GM10847 (cell line): ENCODE data around the gene HOPX.

Source experiments
- POLR2A ChIP-seq: IDR thresholded peaks from 2 replicates; pipeline ENCODE4 v1.6.1; 2011; ENCODE audit not compliant: insufficient read length; ENCODE audit errors: extremely low read depth

The HOPX gene, protein sequence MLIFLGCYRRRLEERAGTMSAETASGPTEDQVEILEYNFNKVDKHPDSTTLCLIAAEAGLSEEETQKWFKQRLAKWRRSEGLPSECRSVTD

DNA sequence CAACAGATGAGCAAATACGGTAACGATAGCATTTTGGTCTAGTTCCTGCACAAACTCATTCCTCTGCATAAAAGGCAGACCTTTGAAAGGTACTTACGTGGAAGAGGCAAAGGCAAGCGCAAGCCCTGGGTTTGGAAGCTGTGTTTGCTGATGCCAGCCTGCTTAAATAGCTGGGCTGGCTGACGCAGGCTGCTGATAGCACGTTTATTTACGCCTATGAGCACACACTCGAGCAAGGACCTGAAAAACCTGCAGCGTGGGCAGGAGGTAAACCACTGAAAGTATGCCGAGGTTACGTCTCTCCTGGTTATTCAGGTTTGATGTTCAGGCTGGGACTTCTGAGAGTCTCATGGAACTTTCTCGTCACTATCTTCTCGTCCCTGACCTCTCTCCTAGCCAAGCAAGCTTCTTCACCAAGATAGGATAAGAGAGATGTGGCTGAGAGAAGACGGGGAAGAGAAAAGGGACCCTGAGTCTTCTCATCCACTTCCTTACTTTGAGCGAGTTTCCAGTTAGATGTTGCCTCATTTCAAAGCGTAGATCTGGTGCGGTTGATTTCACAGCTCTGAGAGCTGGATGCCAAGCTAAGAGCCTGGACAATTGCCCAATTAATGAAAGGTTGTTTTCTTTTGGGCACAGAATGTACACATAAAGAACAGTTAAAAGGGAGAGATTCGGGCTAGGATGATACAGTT, at the start of gene HOPX:
Gene HOPX (minus strand): TSS at position 139 of the 695 bp plus-strand sequence. CDS start 23,480 bp downstream, outside the sequence.
- no peak for TF ChIP-seq POLR2A

DNA sequence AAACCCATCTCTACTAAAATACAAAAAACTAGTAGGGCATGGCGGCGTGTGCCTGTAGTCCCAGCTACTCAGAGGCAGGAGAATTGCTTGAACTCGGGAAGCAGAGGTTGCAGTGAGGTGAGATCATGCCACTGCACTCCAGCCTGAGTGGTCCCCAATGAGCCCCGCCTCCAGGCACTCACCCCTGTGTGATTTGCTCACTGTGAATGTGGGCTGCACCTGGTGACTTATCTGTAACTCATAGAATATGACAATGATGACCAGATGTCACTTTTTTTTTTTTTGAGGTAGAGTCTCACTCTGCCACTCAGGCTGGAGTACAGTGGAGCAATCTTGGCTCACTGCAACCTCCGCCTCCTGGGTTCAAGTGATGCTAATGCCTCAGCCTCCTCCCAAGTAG, 49.0 kb upstream of the HOPX start:
- TF ChIP-seq POLR2A = no peak

DNA sequence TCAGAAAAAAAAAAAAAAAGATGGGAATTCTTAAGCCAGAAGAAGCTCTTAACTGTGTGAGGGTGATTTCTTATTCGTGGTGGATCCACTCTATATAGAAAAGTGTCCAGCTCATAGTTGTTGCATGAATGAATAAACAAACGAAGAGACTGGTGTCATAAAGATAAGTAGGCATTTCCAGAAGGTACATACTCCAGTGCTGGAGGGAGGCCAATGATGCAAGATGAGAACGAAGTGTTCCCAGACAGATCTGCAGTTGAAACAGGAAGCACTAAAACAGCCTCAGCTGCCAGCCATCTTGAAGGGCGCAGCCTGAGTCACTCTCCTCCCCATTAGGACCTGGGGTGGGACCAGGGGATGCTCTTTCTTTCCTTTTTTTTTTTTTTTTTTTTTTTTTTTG, 47.4 kb upstream of the HOPX start:
- no peak for TF ChIP-seq POLR2A

DNA sequence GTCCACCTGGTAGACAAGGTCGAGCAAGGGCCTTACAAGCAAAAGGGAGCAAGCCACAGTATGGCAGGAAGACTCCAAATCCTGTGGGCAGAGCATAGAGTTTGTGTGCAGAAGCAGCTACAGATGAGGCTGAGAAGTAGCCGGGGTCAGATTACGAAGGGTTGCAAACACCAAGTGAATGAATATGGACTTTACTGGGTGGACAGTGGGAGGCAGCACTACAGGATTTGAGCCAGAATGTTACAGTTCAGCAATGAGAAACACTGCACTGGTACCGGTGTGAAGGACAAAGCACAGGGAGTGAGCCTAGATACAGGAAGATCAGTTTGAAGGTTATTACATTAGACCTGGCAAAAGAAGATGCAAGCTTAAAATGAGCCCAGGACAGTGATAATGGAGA, 46.1 kb upstream of the HOPX start:
- TF ChIP-seq POLR2A = no peak

DNA sequence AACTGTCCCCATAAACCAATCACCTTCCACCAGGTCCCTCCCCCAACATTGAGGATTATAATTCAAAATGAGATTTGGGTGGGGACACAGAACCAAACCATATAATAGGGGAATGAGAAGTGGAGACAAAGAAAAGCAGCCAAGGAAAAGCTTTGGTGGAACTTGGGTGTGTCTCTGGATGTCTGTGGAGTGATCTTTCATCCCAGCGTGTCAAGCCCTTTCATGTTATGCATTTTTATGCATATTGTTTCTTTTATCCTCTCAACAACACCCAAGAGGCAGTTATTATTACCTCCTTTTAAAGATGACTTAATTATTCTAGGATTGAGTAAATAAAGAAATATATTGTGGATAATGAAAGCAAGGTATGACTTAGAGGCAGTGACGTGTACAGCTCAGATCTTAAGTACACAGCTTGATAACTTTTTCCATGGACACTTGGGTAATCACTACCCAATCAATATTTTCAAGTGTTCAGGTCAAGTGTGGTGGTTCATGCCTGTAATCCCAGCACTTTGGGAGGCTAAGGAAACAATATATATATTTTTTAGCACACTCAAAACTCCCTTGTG, 42.6 kb upstream of the HOPX start:
- no peak for TF ChIP-seq POLR2A

DNA sequence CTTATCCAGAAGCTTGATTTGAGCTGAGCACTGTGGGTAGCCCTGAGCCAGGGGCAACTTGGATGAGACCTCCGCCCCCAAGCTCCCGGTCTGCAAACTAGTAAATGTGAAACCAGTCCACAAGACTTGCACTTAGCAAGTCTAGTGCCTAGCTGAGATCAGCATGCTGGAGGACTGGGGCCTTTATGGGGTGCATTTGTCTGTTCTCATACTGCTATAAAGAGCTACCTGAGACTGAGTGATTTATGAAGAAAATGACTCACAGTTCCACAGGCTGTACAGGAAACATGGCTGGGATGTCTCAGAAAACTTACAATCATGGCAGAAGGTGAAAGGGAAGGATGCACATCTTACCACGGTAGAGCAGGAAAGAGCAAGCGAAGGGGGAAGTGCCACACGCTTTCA, 42.1 kb upstream of the HOPX start:
- TF ChIP-seq POLR2A = no peak

DNA sequence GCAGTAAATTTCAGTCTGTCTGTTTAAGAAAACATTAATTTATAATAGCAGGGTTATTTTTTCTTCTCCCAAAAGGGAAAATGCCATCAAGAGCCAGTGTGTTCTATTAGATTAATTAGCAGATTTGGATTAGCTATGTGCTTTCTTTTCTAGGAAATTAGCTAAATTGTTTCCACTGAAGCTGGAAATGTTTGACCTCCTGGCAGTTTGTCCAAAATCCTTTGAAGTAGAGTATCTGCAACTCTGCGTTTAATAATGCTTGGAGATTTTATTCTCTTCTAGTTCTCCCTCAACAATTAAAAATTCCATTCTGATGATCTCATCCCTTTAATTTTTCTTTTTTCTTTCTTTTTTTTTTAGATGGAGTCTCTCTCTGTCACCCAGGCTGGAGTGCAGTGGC, 27.1 kb upstream of the HOPX start:
- TF ChIP-seq POLR2A = no peak

DNA sequence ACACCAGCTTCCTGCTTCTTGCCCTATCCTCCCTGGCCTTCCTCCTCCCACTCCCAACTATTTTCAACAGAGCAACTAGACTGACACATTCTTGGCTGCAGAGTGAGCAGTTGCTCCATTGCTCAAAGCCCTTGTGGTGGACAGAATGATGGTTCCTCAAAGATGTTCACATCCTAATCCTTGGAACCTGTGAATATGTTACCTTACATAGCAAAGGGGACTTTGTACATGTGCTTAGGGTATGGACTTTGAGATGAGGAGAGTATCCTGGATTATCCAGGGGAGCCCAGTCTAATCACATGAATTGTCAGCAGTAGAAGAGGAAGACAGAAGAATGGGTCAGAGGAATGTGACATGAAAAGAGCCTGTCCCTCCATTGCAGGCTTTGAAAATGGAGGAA, 24.9 kb upstream of the HOPX start:
- TF ChIP-seq POLR2A = no peak

DNA sequence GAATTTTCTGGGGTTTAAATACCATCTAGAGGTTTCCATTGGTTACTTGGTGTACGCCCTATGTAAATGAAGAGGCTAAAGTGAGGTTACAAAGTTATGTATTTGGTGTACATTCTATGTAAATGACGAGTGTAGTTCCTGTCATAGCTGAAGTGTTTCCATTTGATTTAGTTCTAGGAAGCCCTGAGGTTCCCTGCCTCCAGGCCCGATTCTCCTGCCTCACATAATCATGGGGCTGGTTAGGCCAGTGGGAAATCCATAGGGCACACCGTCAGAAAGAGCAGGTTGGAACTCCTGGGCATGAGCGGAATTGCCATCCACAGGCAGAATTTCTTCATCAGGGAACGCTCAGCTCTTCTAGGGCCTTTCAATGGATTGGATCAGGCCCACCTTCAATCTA, 24.2 kb upstream of the HOPX start:
- TF ChIP-seq POLR2A = no peak

DNA sequence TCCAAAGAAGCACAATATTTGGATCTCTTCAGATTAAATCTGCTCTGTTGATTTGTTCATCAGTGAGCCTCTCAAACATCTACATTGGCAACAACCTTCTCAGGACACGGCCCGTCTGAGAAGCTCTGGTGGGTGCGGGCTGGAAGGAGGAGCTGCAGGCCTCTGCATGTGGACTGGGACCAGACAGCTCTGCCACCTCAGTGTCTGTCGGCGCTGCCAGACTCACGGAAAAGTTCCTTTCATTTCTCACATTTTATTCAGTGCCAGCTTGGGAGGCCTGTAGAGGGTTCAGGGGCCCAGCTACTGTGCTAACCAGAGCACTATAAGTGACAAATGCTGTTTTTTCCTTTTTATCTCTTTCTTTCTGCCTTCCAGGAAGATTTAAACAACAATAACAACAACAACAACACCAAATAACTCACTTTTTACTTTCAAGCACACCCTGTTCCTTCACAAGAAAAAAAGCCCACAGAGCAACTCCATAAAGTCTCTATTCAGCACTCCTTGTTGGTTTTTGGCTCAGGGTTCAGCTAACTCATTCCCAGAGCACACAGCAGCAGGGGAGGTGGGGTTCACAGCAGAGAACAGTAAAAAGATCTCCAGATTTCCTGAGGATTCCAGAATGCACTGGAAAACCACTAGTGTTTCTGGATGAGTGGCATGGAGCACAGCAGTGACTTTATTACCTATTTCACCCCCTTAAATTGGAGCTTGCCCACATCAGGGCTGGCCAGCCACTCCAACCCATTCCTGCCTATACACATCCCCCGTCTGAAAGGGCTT, 23.2 kb upstream of the HOPX start:
- no peak for TF ChIP-seq POLR2A

DNA sequence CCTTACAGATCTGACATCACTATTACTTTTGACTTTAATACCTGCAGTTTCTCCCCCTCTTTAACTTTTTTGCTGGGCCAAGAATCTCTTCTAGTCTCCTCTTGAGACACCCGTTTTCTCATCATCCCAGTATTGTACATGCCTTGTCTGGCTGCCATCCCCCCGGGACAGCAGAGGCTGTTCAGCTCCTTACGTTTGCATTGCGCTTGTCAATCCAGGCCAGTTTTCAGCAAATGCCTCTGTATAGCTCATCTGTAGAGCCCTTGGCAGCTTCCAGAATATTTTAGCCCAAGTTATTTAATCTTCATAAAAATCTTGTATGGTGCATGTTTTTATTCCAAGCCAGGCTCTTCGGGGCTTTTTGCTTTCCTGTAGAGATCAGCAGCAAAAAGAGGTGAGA, 22.3 kb upstream of the HOPX start:
- no peak for TF ChIP-seq POLR2A

DNA sequence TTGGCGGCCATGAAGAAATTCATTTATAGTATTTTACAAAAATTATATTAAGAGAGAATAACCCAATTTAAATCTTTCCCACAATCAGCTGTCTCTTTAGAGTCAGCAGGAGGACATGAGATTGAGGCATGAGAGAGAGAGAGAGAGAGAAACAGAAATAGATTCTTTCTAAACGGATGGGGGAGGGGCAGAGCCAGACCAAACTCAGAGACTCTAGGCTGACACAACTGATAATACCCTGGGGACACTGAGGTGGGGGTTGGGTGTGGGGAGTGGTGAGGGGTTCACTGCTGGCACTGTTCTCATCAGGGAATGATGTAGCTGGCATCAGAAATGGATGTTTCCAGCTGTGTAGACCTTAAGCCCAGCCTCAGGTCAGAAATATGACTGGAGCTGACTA, 20.5 kb upstream of the HOPX start:
- TF ChIP-seq POLR2A = no peak

DNA sequence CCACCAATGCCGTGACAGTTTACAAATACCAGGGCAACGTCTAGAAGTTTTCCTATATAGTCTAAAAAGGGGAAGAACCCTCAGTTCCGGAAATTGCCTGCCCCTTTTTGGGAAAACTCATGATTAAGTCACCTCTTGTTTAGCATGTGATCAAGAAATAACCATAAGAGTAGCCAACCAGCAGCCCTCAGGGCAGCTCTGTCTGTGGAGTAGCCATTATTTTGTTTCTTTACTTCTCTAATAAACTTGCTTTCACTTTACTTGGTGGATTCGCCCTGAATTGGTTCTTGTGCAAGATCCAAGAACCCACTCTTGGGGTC, 20.0 kb upstream of the HOPX start:
- TF ChIP-seq POLR2A = no peak

DNA sequence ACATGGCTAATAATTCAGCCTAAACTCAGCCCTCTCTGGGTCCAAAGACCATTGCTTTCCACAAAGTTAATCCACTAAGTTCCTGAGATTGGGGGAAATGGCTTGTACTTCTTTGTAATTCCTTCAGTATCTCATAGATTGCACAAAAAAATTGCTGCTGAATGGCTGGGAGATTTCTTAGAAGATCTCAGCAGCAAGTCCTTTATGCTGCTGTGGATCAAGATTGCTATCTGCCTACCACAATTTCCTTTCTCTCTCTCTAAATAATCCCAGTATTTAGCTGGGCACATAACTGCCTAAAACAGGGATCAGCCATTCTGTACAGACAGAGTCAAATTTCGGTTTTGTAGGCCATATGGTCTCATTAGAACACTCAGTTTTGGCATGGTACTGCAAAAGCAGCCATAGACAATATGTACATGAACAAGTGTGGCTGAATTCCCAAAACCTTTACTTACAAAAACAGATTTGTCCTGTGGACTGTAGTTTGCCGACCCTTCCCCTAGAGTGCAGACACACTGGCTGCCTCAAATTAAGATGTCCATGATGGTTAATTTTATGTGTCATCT, 18.5 kb upstream of the HOPX start:
- TF ChIP-seq POLR2A = no peak

DNA sequence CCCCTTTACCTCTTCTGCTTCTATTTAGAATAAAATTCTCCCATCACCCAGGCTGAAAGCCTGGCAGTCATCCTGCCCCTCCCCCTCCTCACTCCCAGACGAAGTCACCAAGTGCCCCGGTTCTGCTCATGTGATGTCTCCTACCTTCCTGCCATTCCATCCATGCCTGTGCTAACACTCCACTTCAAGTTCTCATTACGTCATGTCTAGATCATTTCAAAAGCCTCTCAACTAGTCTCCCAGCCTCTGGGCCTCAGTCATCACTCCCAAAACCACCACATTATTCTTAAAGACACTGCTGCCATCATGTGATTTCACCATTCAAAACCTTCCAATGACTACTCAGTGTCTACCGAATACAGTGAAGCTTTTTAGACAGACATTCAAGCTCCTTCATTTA, 17.2 kb upstream of the HOPX start:
- TF ChIP-seq POLR2A = no peak

DNA sequence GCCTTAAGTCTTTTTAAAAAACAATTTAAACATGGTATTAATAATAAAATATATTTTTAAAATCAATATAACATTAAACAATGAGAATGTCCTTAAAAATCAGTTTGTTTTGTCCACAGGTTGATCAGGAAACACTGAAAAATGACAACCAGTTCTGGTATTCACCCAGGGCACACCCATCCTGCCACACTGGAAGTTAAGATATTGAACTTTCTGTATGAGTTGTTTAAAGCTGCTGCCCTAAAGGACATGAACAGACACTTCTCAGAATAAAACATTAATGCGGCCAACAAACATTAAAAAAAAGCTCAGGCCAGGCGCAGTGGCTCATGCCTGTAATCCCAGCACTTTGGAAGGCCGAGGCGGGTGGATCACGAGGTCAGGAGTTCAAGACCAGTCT, 15.0 kb upstream of the HOPX start:
- TF ChIP-seq POLR2A = no peak
